Measurements from ENCODE around the gene UGT1A8.

Gene UGT1A8

DNA sequence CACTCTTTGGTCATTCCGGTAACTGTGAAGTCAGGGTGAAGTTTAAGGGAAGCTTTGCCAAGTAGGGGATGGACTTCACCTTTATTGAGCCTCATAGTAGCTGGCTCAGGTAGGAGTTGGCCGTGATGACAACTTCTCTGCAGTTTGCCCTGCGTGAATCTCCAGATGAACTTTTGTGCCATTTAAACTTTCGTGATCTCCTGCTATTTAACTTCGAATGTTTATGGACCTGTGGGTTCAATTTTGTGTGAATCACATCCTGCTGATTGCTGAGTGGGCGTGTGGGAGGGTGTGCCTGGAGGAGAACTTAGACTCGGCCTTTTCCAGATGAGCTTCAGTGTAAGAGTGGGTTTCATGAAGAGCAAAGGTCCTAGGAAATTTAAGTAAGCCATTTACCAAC, 146.8 kb downstream of the UGT1A8 start:
- no peak for TF ChIP-seq POLR2AphosphoS5 (IDR thresholded peaks at IDR 0.05; ENCODE audit: low read depth, low read length)
- no peak for TF ChIP-seq FOXP2 (optimal IDR thresholded peaks at IDR 0.05; ENCODE audit: borderline replicate concordance, extremely low read depth, extremely low read length, insufficient read depth)
- TF ChIP-seq TAF1 (IDR thresholded peaks at IDR 0.05; ENCODE audit: borderline replicate concordance, insufficient read depth, low read length), result no peak
- TF ChIP-seq SIN3A (IDR thresholded peaks at IDR 0.05; ENCODE audit: borderline replicate concordance, insufficient read depth, low read length), result no peak

DNA sequence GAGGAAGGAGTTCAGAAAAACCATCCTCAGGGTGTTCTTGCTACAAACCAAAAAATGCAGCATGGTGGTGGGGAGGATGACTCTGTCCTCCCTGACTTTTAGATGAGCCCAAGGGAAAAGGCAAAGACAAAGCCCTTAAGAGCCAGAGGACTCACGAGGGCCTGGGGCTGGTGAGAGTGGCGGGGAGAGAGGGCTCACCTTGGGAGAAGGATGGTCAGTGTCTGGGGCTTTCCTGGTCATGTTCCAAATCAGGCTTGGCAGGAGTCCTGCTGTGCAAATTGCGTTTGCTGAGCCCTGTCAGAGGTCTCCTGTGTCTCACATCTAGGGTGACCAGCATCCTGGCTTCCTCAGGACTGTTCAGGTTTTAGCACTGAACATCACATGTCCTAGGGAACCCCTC, 147.3 kb downstream of the UGT1A8 start:
- TF ChIP-seq TAF1 (IDR thresholded peaks at IDR 0.05; ENCODE audit: borderline replicate concordance, insufficient read depth, low read length) (no peak), FOXP2 (optimal IDR thresholded peaks at IDR 0.05; ENCODE audit: borderline replicate concordance, extremely low read depth, extremely low read length, insufficient read depth) (no peak), SIN3A (IDR thresholded peaks at IDR 0.05; ENCODE audit: borderline replicate concordance, insufficient read depth, low read length) (no peak)

DNA sequence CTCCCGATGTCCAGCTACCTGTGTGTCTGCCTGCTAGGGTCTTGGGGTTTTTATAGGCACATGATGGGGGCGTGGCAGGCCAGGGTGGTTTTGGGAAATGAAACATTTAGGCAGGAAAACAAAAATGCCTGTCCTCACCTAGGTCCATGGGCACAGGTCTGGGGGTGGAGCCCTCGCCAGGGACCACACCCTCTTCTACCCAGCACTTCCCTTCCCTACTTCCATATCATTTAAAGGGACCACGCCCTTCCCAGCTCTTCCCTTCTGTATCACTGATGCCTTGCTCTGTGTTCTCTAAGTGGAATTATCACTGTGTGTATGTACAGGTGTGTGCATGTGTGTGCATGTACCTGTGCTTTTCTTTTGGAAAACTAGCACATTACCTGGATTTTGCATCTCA, 149.0 kb downstream of the UGT1A8 start:
- no peak for TF ChIP-seq POLR2AphosphoS5 (IDR thresholded peaks at IDR 0.05; ENCODE audit: low read depth, low read length)
- TF ChIP-seq TAF1 (IDR thresholded peaks at IDR 0.05; ENCODE audit: borderline replicate concordance, insufficient read depth, low read length), result no peak
- TF ChIP-seq FOXP2 (optimal IDR thresholded peaks at IDR 0.05; ENCODE audit: borderline replicate concordance, extremely low read depth, extremely low read length, insufficient read depth), result no peak
- TF ChIP-seq, protein P1, sequence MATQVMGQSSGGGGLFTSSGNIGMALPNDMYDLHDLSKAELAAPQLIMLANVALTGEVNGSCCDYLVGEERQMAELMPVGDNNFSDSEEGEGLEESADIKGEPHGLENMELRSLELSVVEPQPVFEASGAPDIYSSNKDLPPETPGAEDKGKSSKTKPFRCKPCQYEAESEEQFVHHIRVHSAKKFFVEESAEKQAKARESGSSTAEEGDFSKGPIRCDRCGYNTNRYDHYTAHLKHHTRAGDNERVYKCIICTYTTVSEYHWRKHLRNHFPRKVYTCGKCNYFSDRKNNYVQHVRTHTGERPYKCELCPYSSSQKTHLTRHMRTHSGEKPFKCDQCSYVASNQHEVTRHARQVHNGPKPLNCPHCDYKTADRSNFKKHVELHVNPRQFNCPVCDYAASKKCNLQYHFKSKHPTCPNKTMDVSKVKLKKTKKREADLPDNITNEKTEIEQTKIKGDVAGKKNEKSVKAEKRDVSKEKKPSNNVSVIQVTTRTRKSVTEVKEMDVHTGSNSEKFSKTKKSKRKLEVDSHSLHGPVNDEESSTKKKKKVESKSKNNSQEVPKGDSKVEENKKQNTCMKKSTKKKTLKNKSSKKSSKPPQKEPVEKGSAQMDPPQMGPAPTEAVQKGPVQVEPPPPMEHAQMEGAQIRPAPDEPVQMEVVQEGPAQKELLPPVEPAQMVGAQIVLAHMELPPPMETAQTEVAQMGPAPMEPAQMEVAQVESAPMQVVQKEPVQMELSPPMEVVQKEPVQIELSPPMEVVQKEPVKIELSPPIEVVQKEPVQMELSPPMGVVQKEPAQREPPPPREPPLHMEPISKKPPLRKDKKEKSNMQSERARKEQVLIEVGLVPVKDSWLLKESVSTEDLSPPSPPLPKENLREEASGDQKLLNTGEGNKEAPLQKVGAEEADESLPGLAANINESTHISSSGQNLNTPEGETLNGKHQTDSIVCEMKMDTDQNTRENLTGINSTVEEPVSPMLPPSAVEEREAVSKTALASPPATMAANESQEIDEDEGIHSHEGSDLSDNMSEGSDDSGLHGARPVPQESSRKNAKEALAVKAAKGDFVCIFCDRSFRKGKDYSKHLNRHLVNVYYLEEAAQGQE (IDR thresholded peaks at IDR 0.05; ENCODE audit: insufficient read depth in 1 of 2, low read depth in 2 of 2, low read length in 2 of 2), result no peak
- TF ChIP-seq SIN3A (IDR thresholded peaks at IDR 0.05; ENCODE audit: borderline replicate concordance, insufficient read depth, low read length), result no peak

DNA sequence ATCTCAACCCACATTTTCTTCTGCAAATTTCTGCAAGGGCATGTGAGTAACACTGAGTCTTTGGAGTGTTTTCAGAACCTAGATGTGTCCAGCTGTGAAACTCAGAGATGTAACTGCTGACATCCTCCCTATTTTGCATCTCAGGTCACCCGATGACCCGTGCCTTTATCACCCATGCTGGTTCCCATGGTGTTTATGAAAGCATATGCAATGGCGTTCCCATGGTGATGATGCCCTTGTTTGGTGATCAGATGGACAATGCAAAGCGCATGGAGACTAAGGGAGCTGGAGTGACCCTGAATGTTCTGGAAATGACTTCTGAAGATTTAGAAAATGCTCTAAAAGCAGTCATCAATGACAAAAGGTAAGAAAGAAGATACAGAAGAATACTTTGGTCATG, 150.6 kb downstream of the UGT1A8 start:
- no peak for TF ChIP-seq FOXP2 (optimal IDR thresholded peaks at IDR 0.05; ENCODE audit: borderline replicate concordance, extremely low read depth, extremely low read length, insufficient read depth)

DNA sequence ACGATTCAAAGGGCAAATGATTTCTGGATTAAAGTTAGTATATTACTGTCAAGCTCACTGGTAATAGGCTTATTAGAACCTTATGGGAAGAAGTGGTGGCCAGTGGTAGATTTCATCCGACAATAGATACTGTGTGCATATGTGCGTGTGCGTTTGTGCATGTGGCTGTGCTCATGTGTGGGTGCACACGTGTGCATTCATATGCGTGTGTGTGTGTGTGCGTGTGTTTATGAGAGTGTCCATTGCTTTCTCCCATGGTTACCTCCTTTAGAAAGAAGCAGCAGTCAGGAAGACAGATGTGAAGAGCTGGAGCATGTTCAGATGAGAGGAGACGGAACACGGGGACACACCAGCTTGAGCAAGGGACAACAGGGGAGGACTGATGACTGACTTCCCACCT, 151.8 kb downstream of the UGT1A8 start:
- TF ChIP-seq FOXP2 (optimal IDR thresholded peaks at IDR 0.05; ENCODE audit: borderline replicate concordance, extremely low read depth, extremely low read length, insufficient read depth) (no peak), SIN3A (IDR thresholded peaks at IDR 0.05; ENCODE audit: borderline replicate concordance, insufficient read depth, low read length) (no peak)

DNA sequence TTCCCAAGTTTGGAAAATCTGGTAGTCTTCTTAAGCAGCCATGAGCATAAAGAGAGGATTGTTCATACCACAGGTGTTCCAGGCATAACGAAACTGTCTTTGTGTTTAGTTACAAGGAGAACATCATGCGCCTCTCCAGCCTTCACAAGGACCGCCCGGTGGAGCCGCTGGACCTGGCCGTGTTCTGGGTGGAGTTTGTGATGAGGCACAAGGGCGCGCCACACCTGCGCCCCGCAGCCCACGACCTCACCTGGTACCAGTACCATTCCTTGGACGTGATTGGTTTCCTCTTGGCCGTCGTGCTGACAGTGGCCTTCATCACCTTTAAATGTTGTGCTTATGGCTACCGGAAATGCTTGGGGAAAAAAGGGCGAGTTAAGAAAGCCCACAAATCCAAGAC, 154.7 kb downstream of the UGT1A8 start:
- TF ChIP-seq POLR2AphosphoS5 (IDR thresholded peaks at IDR 0.05; ENCODE audit: low read depth, low read length), result no peak
- TF ChIP-seq TAF1 (IDR thresholded peaks at IDR 0.05; ENCODE audit: borderline replicate concordance, insufficient read depth, low read length), result no peak
- no peak for TF ChIP-seq FOXP2 (optimal IDR thresholded peaks at IDR 0.05; ENCODE audit: borderline replicate concordance, extremely low read depth, extremely low read length, insufficient read depth)
- no peak for TF ChIP-seq SIN3A (IDR thresholded peaks at IDR 0.05; ENCODE audit: borderline replicate concordance, insufficient read depth, low read length)
- TF ChIP-seq, protein P1 (IDR thresholded peaks at IDR 0.05; ENCODE audit: insufficient read depth in 1 of 2, low read depth in 2 of 2, low read length in 2 of 2), result no peak

DNA sequence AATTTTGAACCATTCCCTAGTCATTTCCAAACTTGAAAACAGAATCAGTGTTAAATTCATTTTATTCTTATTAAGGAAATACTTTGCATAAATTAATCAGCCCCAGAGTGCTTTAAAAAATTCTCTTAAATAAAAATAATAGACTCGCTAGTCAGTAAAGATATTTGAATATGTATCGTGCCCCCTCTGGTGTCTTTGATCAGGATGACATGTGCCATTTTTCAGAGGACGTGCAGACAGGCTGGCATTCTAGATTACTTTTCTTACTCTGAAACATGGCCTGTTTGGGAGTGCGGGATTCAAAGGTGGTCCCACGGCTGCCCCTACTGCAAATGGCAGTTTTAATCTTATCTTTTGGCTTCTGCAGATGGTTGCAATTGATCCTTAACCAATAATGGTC, 155.2 kb downstream of the UGT1A8 start:
- TF ChIP-seq POLR2AphosphoS5 (IDR thresholded peaks at IDR 0.05; ENCODE audit: low read depth, low read length), result no peak
- no peak for TF ChIP-seq FOXP2 (optimal IDR thresholded peaks at IDR 0.05; ENCODE audit: borderline replicate concordance, extremely low read depth, extremely low read length, insufficient read depth)
- TF ChIP-seq TAF1 (IDR thresholded peaks at IDR 0.05; ENCODE audit: borderline replicate concordance, insufficient read depth, low read length), result no peak
- no peak for TF ChIP-seq SIN3A (IDR thresholded peaks at IDR 0.05; ENCODE audit: borderline replicate concordance, insufficient read depth, low read length)
- TF ChIP-seq, protein P1 (IDR thresholded peaks at IDR 0.05; ENCODE audit: insufficient read depth in 1 of 2, low read depth in 2 of 2, low read length in 2 of 2), result no peak
